Endodermal cell (in vitro differentiated cells): ENCODE measurements around the gene MYBPC1. TPM values are rescaled to one million over a fixed set of nuclear protein-coding genes. Genes with fewer than 3 reads are reported as not detected.

Source experiments
- DNase-seq: peaks from one replicate; pipeline ENCODE4 v3.0.0-alpha.2; 2017
- H3K27ac ChIP-seq: 2 replicates; pipeline ENCODE4 v1.5.1; 2013; ENCODE audit warnings: mild to moderate bottlenecking, low read depth, low read length, moderate library complexity
- H3K27me3 ChIP-seq: 2 replicates; pipeline ENCODE4 v1.6.1; 2013; ENCODE audit warnings: mild to moderate bottlenecking, low read length, moderate library complexity; ENCODE audit not compliant: insufficient read depth, control insufficient read depth, poor library complexity, severe bottlenecking
- H3K36me3 ChIP-seq: 2 replicates; pipeline ENCODE4 v1.7.0; 2013; ENCODE audit warnings: mild to moderate bottlenecking, low read length, moderate library complexity; ENCODE audit not compliant: control insufficient read depth, insufficient read depth
- H3K4me1 ChIP-seq: one replicate; pipeline ENCODE4 v1.7.0; 2013; ENCODE audit warnings: low read length; ENCODE audit not compliant: control insufficient read depth, insufficient read depth
- H3K4me3 ChIP-seq: 2 replicates; pipeline ENCODE4 v1.5.1; 2013; ENCODE audit warnings: mild to moderate bottlenecking, low read length, moderate library complexity
- H3K9ac ChIP-seq: 2 replicates; pipeline ENCODE4 v1.6.1; 2013; ENCODE audit warnings: mild to moderate bottlenecking, low read length, moderate library complexity; ENCODE audit not compliant: poor library complexity, severe bottlenecking; ENCODE audit errors: extremely low read depth
- H3K9me3 ChIP-seq: 2 replicates; pipeline ENCODE4 v1.6.1; 2013; ENCODE audit warnings: mild to moderate bottlenecking, low read length, moderate library complexity; ENCODE audit not compliant: control insufficient read depth
- H3K27ac Mint-ChIP-seq: 2 replicates; pipeline ENCODE4 v1.8.0; 2020; ENCODE audit warnings: mixed read lengths
- H3K27me3 Mint-ChIP-seq: 2 replicates; pipeline ENCODE4 v1.8.0; 2021; ENCODE audit warnings: mild to moderate bottlenecking, mixed read lengths; ENCODE audit not compliant: insufficient read depth
- H3K36me3 Mint-ChIP-seq: 2 replicates; pipeline ENCODE4 v1.8.0; 2020; ENCODE audit warnings: low read depth, mixed read lengths
- H3K4me1 Mint-ChIP-seq: 2 replicates; pipeline ENCODE4 v1.8.0; 2020; ENCODE audit warnings: mixed read lengths
- H3K4me3 Mint-ChIP-seq: 2 replicates; pipeline ENCODE4 v1.8.0; 2020; ENCODE audit warnings: mild to moderate bottlenecking, moderate library complexity, mixed read lengths
- H3K9me3 Mint-ChIP-seq: 2 replicates; pipeline ENCODE4 v1.8.0; 2020; ENCODE audit warnings: mild to moderate bottlenecking, mixed read lengths
- CTCF ChIP-seq: fragments of 200-600 bp; sonication (generic); conservative IDR thresholded peaks from 2 replicates; pipeline ENCODE4 v1.5.0; 2021; ENCODE audit warnings: antibody characterized with exemption, mild to moderate bottlenecking
- WGBS, 2 experiments: methylation state at CpG; one replicate each; pipeline versions ENCODE4 v1.1.5 to v1.1.7; 2013; ENCODE audit warnings: missing lambda C conversion rate in 2 of 2, mixed read lengths in 1 of 2; ENCODE audit not compliant: insufficient coverage in 1 of 2, insufficient read length in 1 of 2; 5-methylcytosine and 5-hydroxymethylcytosine counted together
- total RNA-seq, 2 donors: library from RNA; stranded (reverse); fragmentation: NEBNext Ultra II Directional in 1 of 2; extraction: Animal tissue kit (Norgen Biotek cat#: 25700) in 1 of 2; gene quantifications; 2 replicates in 1 of 2; 3 replicates in 1 of 2; pipeline ENCODE4 v1.2.1, GENCODE V29; 2021

Gene MYBPC1
- total RNA-seq, 2 donors from 2014 or later, result not detected

- Mint-ChIP-seq H3K4me3 (peak within 1 kb of the TSS; percentile 76), H3K27ac (peak within 1 kb of the TSS; percentile 39), H3K4me1 (peaks cover 10% of the 10 kb centered on the region), H3K9me3 (no peaks in the 10 kb centered on the region), H3K27me3 (peaks cover 28% of the 10 kb centered on the region), H3K36me3 (no peaks in the 10 kb centered on the region)
- Histone ChIP-seq H3K4me3 (peak within 1 kb of the TSS; percentile 88), H3K9ac (peak within 1 kb of the TSS; percentile 58), H3K9me3 (no peaks in the 10 kb centered on the region), H3K36me3 (no peaks in the 10 kb centered on the region), H3K27ac (no peak within 1 kb of the TSS), H3K4me1 (peaks cover 6% of the 10 kb centered on the region), H3K27me3 (peaks cover 22% of the 10 kb centered on the region)
- no peak for TF ChIP-seq CTCF
- 0 to 4% methylated on average over 5 to 76 of the region's 80 CpGs for WGBS, 2 experiments
- peak; percentile 94 for DNase-seq
Measured at GRCh38 chr12:101697197-101697929, 102.6 kb downstream of the MYBPC1 start, which contains the start of gene CHPT1. Gene CHPT1, plus strand, starts transcription at chr12:101697640. Its CDS starts 222 bp downstream, at chr12:101697862.

- H3K9me3 Mint-ChIP-seq, result no peaks in the 10 kb centered on the region
- Histone ChIP-seq H3K9ac (peak overlapping the region; percentile 58), H3K27ac (no peak overlapping the region), H3K27me3 (peaks cover 22% of the 10 kb centered on the region), H3K9me3 (no peaks in the 10 kb centered on the region), H3K36me3 (no peaks in the 10 kb centered on the region), H3K4me3 (peak overlapping the region; percentile 88), H3K4me1 (peaks cover 6% of the 10 kb centered on the region)
- H3K27me3 Mint-ChIP-seq, result peaks cover 28% of the 10 kb centered on the region
- TF ChIP-seq CTCF, result no peak
- DNase-seq, result peak; percentile 77
- H3K4me3 Mint-ChIP-seq, result peak overlapping the region; percentile 76
- peaks cover 10% of the 10 kb centered on the region for H3K4me1 Mint-ChIP-seq
- no peak overlapping the region for H3K27ac Mint-ChIP-seq
- no peaks in the 10 kb centered on the region for H3K36me3 Mint-ChIP-seq
- WGBS, 2 experiments, result 0 to 1% methylated on average over 18 to 67 of the region's 67 CpGs
Measured at GRCh38 chr12:101697930-101698799, 103.4 kb downstream of the MYBPC1 start.

GRCh38 chr12:101698800-101699347 is 104.1 kb downstream of the MYBPC1 start:
- TF ChIP-seq CTCF, result peak; percentile 39
- H3K9me3 Mint-ChIP-seq, result no peaks in the 10 kb centered on the region
- Histone ChIP-seq H3K27me3 (peaks cover 22% of the 10 kb centered on the region), H3K4me1 (peaks cover 6% of the 10 kb centered on the region), H3K36me3 (no peaks in the 10 kb centered on the region), H3K9ac (no peak overlapping the region), H3K27ac (no peak overlapping the region), H3K4me3 (peak overlapping the region; percentile 88), H3K9me3 (no peaks in the 10 kb centered on the region)
- H3K27me3 Mint-ChIP-seq, result peaks cover 28% of the 10 kb centered on the region
- H3K36me3 Mint-ChIP-seq, result no peaks in the 10 kb centered on the region
- peaks cover 13% of the 10 kb centered on the region for H3K4me1 Mint-ChIP-seq
- 84% methylated on average over 6 to 12 of the region's 12 CpGs for WGBS, 2 experiments
- peak overlapping the region; percentile 76 for H3K4me3 Mint-ChIP-seq
- H3K27ac Mint-ChIP-seq, result no peak overlapping the region
- no peak for DNase-seq
